DMS153 treated with DMSO at 0.1 percent for 48 hours (cell line): ENCODE data around the gene RGPD5.
"Not testable (repeated sequence)": the region's sequence is repeated elsewhere in the genome, so short reads cannot be mapped to it uniquely, and the experiment has no call there.

ENCODE experiments used
- DNase-seq: peaks from one replicate; lab custom pipeline; 2025; ENCODE audit not compliant: unreplicated experiment; lab: John Stamatoyannopoulos, UW

RGPD5 gene

DNA sequence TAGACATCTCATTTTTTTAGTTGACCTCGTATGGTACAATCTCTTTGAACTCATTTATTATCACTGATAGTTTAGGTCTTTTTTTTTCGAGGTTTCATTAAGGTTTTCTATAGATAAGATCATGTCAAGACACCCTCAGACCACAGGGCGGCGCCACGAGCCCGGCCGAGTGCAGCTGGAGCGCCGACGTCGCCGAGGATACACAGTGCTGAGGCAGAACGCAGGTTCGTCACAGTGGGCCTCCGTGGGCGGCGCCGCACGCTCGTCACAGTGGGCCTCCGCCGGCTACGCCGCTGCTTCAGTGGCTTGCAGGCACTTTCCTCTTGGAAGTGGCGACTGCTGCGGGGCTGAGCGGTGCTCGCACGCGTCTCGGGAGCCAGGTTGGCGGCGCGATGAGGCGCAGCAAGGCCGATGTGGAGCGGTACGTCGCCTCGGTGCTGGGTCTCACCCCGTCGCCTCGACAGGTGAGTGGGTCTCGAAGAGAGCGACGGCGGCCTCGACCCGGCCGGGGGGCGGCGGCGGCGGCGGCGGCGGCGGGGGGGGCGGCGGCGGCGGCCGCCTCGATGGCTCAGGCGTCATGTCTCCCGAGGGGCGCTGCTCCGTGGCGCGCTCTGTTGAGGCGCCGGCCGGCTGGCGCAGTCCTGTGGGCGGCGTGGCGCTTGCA, at the start of gene RGPD5:
Gene RGPD5, plus strand, starts transcription at position 232 of the 664 bp plus-strand sequence. Its CDS starts 161 bp downstream, at position 393.
- DNase-seq, result not testable (repeated sequence)

DNA sequence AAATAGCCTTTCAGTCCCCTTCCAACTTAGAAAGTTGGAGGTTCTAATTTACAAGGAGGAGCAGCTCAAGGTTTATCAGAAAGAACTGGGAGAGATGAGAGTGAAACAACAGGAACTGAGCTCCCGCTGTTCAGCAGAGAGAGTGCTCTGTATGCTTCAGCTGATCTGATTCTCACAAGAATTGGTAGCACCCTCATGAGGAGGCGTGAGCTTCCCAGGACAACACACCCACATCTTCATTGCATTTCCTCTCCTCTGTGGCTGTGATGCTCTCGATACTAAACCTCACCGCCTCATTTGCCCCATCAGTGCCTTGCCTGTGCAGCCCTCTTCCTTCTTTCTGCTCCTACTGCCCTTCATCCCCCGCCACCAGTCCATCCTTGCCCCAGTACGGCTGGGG, 42.5 kb upstream of the RGPD5 start:
- not testable (repeated sequence) for DNase-seq

DNA sequence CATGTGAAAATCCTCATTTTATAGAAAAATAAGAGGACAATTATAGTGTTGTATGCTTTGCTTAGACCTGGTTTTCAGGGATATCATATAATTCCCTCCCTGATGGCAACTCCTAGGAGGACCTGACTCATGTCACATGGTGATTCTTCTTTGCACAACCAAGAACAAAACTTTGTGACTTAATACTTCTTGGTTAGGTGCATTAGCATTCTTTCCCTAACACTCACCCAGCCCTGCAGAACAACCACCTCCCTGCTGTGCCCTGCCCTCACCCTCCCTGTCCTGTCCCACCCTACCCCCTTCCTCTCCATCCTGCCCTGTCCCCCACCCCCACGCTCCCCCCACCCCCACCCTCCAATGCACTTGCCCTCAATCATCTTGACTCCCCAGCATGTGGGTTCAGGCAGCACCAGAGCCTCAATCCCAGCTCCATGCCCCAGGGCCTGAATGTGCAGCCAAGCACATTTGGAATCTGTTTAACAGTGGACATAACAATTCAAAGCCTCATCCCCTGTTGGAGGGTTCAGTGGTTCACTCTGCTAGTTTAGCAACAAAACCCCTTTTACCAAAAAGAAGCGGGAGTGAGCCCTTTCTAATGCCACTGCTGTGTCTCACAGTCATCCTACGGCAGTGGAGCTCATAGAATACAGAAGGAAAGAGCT, 36.8 kb upstream of the RGPD5 start:
- DNase-seq, result not testable (repeated sequence)

DNA sequence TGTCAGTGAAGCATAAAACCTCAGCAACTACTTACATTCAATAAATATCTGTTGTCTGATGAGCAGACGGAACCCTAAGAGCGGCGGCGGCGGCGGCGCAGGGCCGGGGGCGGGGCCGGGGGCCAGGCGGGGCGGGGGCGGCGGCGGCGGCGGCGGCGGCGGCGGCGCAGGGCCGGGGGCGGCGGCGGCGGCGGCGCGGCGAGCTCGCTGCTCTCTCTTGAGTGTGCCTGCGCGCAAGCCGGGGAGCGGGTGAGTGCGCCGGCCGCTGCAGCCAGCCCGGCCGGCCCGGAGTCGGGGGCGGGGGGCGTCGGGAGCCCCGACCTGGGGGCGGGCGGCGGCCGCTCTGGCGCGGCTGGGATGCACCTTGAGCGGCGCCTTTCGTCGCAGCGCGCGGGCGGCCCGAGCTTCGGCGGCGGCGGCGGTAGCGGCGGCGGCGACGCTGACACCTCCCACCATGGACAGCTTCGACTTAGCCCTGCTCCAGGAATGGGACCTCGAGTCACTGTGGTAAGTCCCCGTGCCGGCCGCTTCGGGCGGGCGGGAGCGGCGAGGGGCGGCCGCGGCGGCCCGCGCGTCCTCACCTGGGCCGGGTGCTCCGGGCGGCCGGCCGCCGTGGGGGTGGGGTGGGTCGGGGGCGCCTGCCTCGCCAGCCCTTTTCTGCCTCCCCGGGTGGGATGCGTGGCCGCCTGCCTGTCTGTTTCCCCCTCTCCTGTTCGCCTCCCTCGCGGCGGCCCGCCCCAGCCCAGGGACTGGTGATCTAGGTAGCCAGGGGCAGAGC, 33.7 kb upstream of the RGPD5 start:
- not testable (repeated sequence) for DNase-seq

DNA sequence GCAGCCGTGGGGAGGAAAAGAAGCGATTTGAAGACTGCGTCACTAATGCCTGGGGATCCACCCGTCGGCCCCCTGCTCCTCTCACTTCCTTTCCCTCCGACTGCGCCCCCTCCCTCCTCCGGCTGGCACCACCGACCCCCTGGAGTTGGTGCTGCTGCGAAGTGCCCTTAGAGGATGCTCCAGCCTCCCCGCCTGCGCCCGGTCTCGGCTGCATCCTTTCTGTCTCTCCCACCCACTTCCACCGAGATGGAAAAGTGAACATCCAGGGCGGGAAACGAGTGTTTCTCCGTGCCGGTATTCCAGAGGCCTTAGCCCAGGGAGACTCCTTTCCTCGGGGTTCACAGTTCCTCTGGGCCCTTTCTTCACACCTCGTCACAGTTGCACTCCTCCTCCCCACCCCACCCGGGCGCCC, 33.1 kb upstream of the RGPD5 start:
- not testable (repeated sequence) for DNase-seq

DNA sequence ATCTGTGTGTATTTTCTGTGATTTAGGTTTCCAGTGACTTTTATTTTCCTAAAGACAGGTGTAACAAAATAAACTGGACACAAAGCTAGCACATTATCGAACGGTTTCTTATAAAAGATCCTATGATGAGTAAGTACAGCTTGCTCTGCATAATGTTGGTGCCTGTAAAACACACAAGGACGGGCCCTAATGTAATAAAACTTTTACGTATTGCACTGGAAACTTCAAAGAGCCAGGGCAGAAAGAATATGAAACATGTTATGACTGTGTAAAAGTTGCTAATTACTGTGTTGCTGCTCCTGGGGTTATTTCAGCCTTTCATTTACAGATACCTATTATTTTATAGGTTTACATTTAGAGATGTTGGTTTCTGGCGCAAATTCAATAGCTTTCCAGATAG, 32.1 kb upstream of the RGPD5 start:
- not testable (repeated sequence) for DNase-seq

DNA sequence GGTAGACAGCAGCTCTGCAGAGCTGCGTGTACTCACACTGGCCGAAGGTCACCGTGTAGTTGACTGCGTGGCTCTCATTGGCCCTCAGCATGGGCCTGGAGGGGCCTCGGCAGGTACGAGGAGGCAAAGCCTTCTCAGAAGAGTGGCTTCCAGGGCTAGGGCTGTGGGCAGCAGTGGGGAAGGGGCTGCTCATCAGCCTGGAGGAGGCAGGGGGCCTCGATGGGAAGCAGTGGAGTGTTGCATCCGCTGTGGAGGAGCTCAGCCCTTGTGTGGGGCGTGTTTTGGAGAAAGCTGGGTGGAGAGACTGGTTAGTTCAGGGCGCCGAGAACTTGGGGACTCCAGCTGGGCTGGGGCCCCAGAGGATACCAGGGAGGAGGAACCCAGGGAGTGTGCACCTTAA, 28.0 kb upstream of the RGPD5 start:
- not testable (repeated sequence) for DNase-seq

DNA sequence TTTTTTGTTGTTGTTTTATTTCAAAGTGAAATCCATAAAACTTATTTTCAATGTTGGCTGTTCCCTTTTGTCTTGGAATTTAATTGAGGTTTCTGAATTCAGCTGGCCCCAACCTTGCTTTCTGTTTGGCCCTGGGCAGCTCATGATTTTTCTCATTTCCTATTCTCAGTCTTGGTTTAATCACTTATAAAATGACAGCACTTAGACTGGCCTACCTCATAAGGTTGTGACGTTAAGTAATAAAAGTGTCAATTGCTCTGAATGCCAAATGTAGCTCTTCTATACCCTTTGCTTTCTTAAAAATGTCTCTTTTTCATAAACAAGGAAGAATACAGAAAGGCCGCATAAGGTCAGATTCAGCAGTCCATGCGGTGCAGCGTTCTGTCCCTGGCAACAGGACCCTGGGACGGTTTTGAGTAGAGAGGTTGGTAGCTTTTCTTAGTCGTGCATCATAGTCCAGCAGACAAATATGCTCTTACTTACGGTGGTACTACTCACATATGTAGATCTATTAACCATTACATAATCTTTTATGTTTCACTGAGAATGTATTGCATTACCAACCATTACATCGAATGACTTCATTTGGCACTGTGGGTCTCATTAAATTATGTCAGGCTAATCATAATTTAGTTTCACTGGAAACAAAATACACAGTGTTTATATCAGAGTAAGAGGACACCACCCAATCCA, 27.1 kb upstream of the RGPD5 start:
- DNase-seq, result not testable (repeated sequence)

DNA sequence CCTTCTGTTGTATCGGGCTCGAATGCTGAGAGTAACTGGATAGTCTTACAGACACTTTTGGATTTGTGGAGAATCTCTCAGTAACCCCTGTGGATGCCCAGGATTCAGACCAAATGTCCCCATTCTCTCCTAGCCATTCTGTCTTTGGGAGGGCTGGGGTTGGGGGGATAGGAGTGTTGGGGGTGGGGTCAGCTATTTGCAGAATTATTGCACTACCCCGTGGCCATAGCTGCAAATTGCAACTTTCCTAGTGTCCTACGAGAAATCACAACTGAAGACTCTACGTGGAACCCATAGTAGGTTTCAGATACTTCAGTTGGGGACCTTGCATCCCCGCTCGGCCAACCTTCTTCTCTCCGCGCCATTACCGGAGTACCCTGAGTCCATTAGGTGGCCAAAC, 25.2 kb upstream of the RGPD5 start:
- DNase-seq, result not testable (repeated sequence)

DNA sequence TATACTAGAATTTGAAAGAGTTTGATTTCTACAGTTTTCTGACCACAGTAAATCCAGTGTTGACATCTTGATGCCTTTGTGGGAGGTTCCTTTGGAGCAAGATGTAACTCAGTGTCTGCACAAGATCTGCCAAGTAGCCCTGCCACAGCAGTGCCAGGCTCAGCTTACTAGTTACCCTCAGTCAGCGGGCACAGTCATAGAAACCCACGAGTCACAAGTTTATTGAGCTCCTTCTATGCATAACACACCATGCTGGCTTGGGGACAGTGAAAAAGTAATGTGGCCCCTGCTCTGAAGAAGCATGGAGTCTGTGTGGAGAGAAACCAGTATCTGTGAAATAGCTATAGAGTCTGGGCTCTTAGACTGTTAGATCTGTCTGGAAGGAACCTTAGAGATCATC, 15.0 kb upstream of the RGPD5 start:
- DNase-seq, result not testable (repeated sequence)

DNA sequence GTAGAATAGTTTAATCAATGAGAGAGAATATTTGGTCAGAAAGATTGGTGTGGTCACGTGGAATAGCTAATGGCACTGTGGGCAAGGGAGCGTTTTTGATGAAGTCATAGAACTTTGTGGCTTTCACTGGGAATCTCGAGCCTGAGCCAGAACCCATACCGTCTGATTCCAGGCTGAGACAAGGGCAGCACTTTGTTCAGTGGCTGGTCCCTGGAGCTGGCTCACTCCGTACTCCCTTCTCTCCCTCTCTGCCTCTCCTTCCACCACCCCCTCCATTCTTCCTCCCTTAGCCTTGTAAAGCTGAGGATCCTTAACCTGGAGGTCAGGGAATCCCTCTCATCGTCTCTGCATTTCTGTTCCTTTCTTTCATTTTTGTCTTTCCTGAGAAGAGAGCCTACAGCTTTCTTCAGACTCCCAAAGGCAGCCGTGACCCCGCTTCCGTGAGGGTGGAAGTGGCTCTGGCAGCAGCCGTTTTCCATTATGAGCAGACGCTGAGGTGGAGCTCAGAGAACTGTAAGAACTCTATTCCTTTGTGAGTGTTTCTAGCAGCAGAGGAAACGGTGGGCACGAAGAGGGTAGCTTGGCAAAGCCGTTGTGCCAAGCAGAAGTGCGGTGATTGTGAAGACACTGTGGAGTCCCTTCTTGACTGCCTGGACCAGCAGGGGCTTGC, 12.8 kb upstream of the RGPD5 start:
- DNase-seq, result not testable (repeated sequence)

DNA sequence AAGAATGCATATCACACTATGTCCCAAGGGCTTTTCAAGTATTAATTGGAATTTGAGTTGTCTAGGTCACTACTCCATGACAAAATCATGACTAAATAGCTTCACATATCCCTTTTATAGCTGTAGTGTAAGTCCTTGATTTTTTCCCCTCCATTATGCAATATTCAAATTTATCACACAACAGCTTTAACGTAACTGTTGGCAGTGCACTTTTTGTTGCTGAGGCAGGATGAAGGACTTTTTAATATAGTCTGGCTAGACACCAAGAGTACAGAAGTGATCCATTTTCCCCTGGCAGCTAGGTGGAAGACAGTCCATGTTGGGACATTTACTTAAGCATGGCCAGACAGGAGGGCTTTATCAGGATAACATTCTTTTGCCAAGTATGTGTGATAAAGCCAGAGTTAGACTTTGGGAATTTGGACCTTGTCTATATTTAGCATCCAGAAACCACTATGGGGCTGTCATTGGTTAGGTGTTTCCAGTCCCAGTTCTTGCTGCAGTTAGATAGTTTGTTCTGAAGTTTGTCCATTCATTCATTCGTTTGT, 11.6 kb upstream of the RGPD5 start:
- not testable (repeated sequence) for DNase-seq

DNA sequence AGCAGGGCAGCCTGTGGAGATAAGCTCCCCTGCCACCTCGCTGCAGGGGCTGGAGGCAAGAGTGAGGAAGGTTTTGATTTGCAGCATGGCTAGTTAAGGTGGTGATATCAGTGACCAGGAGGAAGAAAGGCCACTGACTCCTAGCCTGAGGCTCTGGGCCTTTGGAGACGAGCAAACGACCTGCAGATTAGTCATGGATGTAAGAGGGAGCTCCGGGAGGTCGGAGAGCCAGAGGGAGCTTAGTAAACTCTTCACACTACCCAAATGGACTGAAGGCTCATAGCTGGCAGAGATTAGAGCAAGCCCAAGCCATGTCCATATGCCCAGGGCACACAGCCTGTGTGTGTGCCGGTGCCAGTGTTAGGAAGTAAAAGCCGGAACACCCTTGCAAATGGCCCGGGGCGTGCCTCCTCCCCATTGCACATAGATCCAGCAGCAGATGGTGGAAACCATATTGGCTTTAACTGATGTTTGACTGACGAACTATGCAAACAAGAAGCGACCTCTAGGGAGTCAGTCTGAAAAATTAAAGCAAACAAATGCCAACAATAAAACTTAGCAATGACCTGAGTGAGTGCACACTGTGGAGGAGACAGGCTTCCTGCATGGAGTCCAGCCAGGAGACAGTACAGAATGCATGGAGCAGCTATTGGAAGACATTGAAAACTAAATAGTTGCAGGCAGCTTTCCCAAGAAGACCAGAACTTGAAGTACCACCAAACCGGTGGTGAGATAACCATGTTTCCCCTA, 2.4 kb upstream of the RGPD5 start:
- DNase-seq, result not testable (repeated sequence)

DNA sequence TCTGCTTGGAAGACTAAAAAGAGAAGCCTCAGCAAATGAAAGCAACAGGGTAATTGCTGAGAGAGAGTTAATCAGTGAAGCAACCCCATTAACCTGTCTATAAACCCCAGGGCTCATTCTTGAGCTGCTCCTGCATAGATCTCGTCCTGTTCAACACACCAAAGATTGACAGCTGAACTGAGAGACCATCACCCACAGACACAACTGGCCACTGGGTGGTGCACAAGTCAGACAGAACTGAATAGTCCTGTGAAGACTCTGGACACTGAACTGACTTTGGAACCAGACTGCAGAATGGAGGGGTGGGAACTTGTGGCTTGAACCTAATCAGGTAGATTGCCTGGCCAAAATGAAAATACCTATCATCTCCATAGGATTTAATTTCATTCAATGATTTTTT, 1.4 kb upstream of the RGPD5 start:
- DNase-seq, result not testable (repeated sequence)

DNA sequence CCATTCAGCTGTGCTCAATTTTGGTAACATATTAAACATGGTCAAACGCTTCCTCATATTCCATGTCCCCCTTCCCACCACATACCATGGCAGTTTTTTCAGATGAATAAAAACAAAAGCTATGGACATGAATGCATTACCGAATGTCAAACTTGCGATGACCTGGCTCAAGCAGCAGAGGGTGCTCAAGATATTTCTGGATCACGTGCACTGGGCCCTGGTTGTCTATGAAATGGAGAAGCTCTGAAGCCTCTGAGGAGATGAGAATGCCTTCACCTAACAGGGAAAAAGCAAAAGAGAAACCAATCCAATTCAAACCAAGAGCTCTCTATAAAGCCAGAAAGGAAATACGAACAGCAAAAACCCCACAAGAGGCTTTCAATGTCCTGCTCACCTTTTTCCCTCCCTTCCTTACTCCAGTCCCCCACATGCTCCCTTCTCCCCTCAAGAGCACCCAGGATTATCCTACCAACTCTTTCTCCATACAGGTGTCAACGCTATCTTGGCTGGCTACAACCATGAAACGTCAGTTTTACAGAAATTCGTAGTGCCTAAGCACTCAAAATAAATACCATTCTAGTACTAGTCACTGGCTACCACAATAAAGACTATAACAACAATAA, 77.1 kb downstream of the RGPD5 start:
- not testable (repeated sequence) for DNase-seq

DNA sequence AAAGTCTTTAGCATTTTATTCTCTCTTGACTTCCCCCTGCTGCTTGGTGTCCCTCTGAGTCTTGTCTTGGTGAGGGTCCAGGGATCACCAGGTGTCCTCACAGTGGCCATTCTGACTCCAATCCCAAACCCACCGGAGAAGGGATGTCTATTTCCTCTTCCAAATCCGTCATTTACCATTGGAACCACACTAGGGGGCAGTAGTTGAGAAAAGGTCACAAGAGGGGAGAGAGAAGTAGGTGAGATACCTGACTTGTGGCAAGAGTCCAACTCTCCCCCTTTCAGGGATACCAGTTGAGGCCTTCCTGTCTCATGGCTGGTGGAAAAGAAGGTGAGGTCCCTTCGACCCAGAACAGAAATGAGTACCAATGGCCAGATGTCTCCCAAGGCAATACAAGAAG, 82.5 kb downstream of the RGPD5 start:
- DNase-seq, result not testable (repeated sequence)

DNA sequence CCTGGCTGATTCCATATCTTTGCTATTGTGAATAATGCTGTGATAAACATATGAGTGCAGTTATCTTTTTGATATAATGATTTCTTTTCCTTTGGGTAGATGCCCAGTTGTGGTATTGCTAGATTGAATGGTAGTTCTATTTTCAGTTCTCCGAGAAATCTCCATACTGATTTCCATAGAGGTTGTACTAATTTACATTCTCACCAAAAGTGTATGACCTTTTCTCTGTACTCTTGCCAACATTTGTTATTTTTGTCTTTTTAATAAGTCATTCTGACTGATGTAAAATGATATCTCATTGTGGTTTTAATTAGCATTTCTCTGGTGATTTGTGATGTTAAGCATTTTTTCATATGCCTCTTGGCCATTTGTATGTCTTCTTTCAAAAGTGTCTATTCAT, 88.0 kb downstream of the RGPD5 start:
- DNase-seq, result not testable (repeated sequence)

DNA sequence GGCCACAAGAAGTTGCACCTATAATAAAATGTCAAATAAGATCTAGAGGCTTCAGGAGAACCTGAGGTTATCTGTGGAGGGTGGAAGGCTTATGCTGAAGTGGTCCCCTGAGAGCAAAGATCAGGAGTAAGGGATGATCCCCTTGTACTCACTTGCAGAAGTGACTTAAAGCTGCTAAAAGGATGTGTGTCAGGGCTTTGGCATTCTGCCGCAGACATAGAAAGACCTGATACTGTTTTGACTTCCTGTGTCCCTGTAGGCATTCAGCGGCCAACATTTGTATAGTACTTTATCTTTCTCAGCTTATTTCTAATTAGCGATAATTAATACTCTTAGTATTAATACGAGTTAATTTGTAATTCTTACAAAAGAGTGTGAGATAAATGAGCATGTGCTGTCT, 94.3 kb downstream of the RGPD5 start:
- not testable (repeated sequence) for DNase-seq

DNA sequence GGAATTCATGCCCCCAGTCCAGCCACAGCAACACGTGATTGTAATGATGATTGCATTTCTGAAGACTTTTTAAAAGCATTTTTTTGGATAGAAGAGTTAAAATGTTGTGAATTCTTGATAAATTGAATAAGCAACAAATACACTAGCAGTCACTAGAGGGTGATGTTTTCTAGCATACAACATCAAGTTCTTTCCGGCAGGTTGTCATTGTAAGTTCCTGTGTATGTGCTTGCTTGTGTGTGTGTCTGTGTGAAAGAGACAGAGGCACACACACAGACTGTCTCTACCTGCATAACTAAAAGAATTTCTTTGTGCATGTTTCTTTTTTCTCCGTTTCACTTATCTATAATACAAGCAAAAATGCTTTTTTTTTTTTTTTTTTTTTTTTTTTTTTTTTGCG, 95.8 kb downstream of the RGPD5 start:
- DNase-seq, result not testable (repeated sequence)
